HG03025 (cell line): Measurements from ENCODE around the gene TMTC2.

ENCODE experiments used
- ATAC-seq: cut with Tn5 transposase; IDR thresholded peaks from one replicate; pipeline ENCODE4 v1.9.1; 2021; ENCODE audit warnings: mild to moderate bottlenecking, moderate library complexity; ENCODE audit not compliant: unreplicated experiment, low FRiP score

TMTC2 gene

GRCh38 chr12:83156815-83157214, 470.1 kb downstream of the TMTC2 start:
- ATAC-seq: no peak

GRCh38 chr12:83157604-83158003, 470.9 kb downstream of the TMTC2 start:
- no peak for ATAC-seq

GRCh38 chr12:83158613-83159207, 472.0 kb downstream of the TMTC2 start:
- ATAC-seq: no peak

- no peak for ATAC-seq
These were observed 474.8 kb downstream of the TMTC2 start for GRCh38 chr12:83161456-83161855.

GRCh38 chr12:83168751-83169150, 482.0 kb downstream of the TMTC2 start:
- ATAC-seq: no peak

- ATAC-seq: no peak
These were observed 485.7 kb downstream of the TMTC2 start for GRCh38 chr12:83172441-83172840.

GRCh38 chr12:83172866-83173649, 486.4 kb downstream of the TMTC2 start:
- ATAC-seq: no peak

- ATAC-seq: no peak
These were observed 493.3 kb downstream of the TMTC2 start for GRCh38 chr12:83179999-83180398.

- ATAC-seq: no peak
These were observed 494.4 kb downstream of the TMTC2 start for GRCh38 chr12:83181074-83181473.

- no peak for ATAC-seq
These were observed 496.4 kb downstream of the TMTC2 start for GRCh38 chr12:83183132-83183531.
